MM.1S (cell line): ENCODE data around the gene DOK1.

ENCODE experiments used
- CTCF ChIP-seq: fragments of 300-600 bp; sonication (generic); IDR thresholded peaks from 2 replicates; pipeline ENCODE4 v1.5.1; 2016; ENCODE audit warnings: antibody characterized with exemption, low read length, mixed read lengths
- EZH2phosphoT487 ChIP-seq: fragments of 300-600 bp; sonication (generic); IDR thresholded peaks from 2 replicates; pipeline ENCODE4 v1.6.1; 2018; ENCODE audit warnings: antibody characterized with exemption, low read length

GRCh38 chr2:74510272-74510671 is 44.2 kb upstream of the DOK1 start:
- TF ChIP-seq CTCF (no peak), EZH2phosphoT487 (no peak)
